Endometrial microvascular endothelial cells (primary cell): ENCODE results near the gene DLGAP4. TPM values are rescaled to one million over a fixed set of nuclear protein-coding genes. Genes with fewer than 3 reads are reported as not detected.

Experiments
- in situ Hi-C: cut with HindIII; loops from 2 replicates; pipeline ENCODE4 v1.10.0; 2017; ENCODE audit warnings: low sequenced_read_pairs, low pct_unique_long_range_greater_than_20kb; ENCODE audit errors: inconsistent ontology term
- total RNA-seq: library from RNA; depleted of rRNA; stranded (reverse); fragments of >200 nt; gene quantifications from one replicate; pipeline ENCODE4 v1.2.3, GENCODE V29; 2015; ENCODE audit errors: inconsistent ontology term

The DLGAP4 gene
- total RNA-seq, 1 donor from 2014 or later: 26.4 TPM

- in situ Hi-C loops: no loop called here
These were observed 12.0 kb downstream of the DLGAP4 start for GRCh38 chr20:36318166-36318565.

GRCh38 chr20:36319356-36320260 lies 13.5 kb downstream of the DLGAP4 start:
- in situ Hi-C loops: no loop called here

GRCh38 chr20:36320261-36320897 lies 14.2 kb downstream of the DLGAP4 start:
- in situ Hi-C loops: no loop called here

- in situ Hi-C loops: no loop called here
These were observed 15.0 kb downstream of the DLGAP4 start for GRCh38 chr20:36320898-36321695.

- in situ Hi-C loops: no loop called here
These were observed 16.0 kb downstream of the DLGAP4 start for GRCh38 chr20:36322131-36322530.

- in situ Hi-C loops: no loop called here
These were observed 24.0 kb downstream of the DLGAP4 start for GRCh38 chr20:36330091-36330490.

DNA sequence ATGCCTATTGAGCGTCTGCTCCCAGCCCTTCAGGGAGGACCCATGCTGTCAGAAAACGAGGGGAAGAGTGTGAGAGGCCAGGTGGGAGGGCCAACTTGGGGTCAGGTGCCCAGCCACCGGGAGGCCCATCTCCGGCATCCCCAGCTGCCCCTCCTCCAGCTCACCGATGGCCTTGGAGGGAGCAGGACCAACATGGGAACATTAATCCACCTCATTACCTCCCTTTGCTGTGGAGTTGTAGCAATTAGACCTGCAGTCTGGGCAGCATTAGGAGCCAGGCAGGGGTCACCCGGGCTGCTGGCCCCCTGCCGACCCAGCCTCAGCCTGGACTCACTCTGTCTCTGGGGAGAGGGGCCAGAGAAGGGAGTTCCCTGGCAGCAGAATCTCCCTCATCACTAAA lies 25.1 kb downstream of the DLGAP4 start:
- in situ Hi-C loops: no loop called here

DNA sequence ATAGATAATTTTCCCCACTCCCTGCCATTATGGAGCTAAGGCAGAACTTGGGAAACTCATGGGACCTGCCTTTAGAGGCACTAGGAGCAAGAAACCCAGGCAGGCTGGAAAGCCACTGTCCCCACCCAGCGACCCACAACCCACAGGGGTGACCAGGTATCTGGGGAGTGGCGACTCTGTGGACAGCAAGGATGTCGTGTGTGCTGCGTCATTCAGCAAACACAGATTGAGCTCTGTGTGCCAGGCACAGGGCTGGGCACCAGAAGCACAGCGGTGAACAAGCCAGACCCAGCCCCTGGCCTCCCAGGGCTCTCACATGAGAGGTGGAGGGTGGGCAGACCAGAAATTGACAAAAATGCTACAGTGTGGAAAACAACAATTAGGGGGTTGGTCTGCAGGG lies 27.7 kb downstream of the DLGAP4 start:
- in situ Hi-C loops: no loop called here

GRCh38 chr20:36334281-36335205 lies 28.4 kb downstream of the DLGAP4 start:
- in situ Hi-C loops: no loop called here

DNA sequence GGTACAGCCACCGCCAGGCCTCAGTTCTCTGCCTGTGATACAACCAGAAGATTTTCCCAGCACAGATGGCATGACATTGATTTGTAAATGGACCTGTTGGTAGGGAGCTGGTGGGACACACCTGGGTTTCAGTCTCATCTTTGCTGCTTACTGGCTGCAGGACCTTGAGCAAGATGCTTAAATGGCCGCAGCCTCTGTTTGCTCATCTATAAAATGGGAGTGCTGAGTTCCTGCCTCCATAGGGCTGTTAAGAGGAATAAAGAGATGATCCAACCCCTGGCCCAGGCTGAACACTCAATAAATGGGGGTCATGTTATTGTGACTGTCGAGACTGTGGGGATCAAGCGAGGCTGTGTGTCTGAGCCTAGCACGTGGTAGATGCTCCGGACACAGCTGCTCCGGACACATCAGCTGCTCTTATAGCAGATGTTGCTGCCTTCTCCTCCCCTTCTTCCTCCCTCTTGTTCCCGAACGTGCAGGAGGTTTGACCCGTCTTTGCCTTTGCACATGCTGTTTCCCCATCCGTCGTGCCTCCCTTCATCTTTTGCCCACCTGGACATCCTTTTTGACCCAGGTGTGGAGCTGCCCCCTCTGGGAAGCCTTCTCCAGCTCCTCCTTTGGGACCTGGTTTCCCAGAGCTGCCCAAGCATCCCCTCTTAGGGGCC lies 29.2 kb downstream of the DLGAP4 start:
- in situ Hi-C loops: no loop called here

DNA sequence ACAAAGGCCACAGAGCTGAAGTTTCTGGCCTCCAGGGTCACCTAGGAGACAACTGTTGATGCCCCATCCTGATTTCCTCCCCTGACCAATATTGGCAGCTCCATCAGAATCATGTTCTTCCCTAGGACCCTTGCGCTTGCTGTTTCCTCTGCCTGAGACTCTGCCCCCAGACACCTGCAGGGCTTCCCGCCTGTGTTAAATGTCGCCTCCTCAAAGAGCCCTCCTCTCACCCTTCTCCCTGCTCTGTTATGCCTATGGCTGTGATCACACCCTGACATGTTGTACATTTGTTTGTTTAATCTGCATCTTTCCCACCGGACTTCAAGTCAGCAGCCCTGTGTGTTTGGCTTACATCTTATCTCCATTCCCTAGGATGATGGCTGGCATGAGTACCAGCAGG lies 30.1 kb downstream of the DLGAP4 start:
- in situ Hi-C loops: no loop called here

GRCh38 chr20:36336954-36337704 lies 31.0 kb downstream of the DLGAP4 start:
- in situ Hi-C loops: no loop called here

- in situ Hi-C loops: no loop called here
These were observed 31.7 kb downstream of the DLGAP4 start for GRCh38 chr20:36337886-36338285.

GRCh38 chr20:36339646-36340592 lies 33.8 kb downstream of the DLGAP4 start:
- in situ Hi-C loops: no loop called here

DNA sequence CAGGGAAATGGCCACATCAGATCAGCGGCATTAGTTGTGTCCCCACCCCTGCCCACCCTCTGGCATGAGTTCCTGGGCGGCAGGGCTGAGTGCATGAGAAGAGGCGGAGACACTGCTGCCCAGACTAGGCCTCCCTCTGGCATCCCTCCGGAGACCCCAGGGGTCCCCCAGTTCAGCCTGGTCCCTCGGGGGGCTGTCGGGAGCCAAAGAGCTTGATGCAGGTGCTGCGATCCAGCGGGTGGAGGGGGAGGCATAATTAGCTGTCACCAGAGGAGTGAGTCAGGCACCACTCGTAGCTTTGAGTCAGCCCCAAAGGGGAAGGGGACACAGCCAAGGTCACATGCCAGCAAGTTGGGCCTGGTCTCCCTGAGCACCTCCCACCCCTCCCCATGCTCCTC lies 34.5 kb downstream of the DLGAP4 start:
- in situ Hi-C loops: no loop called here

DNA sequence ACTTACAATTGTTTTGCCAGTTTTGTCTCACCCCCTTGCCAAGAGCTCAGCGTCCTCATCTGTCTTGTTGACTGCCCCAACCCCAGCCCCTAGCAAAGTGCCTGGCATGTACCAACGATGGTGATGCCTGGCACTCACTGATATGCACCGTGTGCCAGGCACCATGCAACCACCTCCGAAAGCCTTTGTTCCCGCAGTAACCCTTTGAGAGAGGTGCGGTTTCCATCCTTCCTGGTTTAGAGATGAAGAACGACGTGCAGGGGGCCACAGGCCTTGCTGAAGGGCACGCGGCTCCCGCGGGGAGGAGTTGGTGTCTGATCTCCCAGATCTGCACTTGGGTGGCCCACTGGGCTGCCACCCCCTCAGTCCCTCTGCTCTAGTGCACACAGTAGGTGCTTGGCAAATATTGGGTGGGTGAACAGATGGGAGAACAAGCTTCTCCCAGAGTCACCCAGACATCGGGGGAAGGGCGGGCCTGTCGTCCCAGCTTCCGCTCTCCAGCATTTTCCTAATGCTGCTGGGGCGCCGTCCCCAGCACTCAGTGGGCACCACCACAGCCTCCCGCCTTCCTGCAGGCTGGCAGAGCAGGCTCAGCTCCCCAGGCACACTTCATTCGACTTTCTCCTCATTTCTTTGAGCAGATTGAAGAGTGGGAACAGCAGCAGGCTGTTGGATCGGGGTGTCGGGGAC lies 35.3 kb downstream of the DLGAP4 start:
- in situ Hi-C loops: no loop called here
